Osteocyte (in vitro differentiated cells): Measurements from ENCODE around the gene UNC119. TPM values are rescaled to one million over a fixed set of nuclear protein-coding genes. Genes with fewer than 3 reads are reported as not detected.

Source experiments
- DNase-seq: peaks from one replicate; pipeline ENCODE4 v3.0.0; 2021; ENCODE audit warnings: mixed read lengths; ENCODE audit not compliant: unreplicated experiment; ENCODE audit errors: extremely low spot score
- H3K27ac Mint-ChIP-seq: one replicate; pipeline ENCODE4 v1.8.0; 2021; ENCODE audit warnings: mild to moderate bottlenecking, mixed read lengths; ENCODE audit not compliant: unreplicated experiment
- H3K27me3 Mint-ChIP-seq: one replicate; pipeline ENCODE4 v1.8.0; 2021; ENCODE audit warnings: mixed read lengths; ENCODE audit not compliant: unreplicated experiment
- H3K36me3 Mint-ChIP-seq: one replicate; pipeline ENCODE4 v1.8.0; 2021; ENCODE audit warnings: mixed read lengths; ENCODE audit not compliant: unreplicated experiment
- H3K4me1 Mint-ChIP-seq: one replicate; pipeline ENCODE4 v1.8.0; 2021; ENCODE audit warnings: mixed read lengths; ENCODE audit not compliant: unreplicated experiment
- H3K4me3 Mint-ChIP-seq: one replicate; pipeline ENCODE4 v1.8.0; 2021; ENCODE audit warnings: mild to moderate bottlenecking, moderate library complexity, mixed read lengths; ENCODE audit not compliant: unreplicated experiment
- H3K9me3 Mint-ChIP-seq: one replicate; pipeline ENCODE4 v1.8.0; 2021; ENCODE audit warnings: mixed read lengths; ENCODE audit not compliant: unreplicated experiment
- total RNA-seq: library from RNA; stranded (reverse); gene quantifications from 2 replicates; pipeline ENCODE4 v1.2.1, GENCODE V29; 2021
- TF ChIP-seq, protein P1 (sequence below): fragments of 200-600 bp; sonication (generic); IDR thresholded peaks from 2 replicates; pipeline ENCODE4 v1.5.0; 2021; ENCODE audit warnings: antibody characterized with exemption, mild to moderate bottlenecking, moderate library complexity

The UNC119 gene
- total RNA-seq, 1 donor from 2014 or later = 34.9 TPM

DNA sequence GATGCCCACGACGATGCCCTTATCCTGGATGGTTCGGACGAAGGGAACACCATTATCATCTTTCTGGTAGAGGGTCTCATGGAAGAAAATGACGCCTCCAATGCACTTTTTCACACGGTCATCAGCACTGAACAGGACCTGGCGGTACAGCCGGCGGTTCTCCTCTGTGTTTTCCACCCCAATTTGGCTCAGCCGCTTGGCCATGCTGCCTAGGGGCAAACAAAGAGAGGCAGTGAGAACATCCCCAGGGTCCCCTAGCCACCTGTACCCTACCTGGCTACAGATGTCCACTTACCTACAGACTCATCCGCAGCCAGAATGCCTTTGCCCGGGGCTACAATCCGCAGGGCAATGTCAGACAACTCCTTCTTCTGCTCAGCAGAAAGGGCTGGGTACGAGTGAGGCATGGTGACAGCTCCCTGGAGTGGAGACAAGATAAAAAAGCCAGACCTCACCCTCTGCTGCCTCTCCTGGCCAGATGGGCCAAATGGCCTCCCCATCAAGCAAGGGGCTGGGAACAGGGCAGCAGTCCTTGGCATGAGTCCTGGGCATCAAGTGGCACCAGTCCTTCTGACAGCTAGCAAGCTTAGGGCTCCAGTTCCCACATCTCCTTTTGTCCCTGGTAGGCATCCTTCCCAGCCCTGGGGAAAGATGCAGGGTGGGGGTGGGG lies 22.8 kb upstream of the UNC119 start:
- H3K36me3 Mint-ChIP-seq = peaks cover 4% of the 10 kb centered on the region
- TF ChIP-seq, protein P1, sequence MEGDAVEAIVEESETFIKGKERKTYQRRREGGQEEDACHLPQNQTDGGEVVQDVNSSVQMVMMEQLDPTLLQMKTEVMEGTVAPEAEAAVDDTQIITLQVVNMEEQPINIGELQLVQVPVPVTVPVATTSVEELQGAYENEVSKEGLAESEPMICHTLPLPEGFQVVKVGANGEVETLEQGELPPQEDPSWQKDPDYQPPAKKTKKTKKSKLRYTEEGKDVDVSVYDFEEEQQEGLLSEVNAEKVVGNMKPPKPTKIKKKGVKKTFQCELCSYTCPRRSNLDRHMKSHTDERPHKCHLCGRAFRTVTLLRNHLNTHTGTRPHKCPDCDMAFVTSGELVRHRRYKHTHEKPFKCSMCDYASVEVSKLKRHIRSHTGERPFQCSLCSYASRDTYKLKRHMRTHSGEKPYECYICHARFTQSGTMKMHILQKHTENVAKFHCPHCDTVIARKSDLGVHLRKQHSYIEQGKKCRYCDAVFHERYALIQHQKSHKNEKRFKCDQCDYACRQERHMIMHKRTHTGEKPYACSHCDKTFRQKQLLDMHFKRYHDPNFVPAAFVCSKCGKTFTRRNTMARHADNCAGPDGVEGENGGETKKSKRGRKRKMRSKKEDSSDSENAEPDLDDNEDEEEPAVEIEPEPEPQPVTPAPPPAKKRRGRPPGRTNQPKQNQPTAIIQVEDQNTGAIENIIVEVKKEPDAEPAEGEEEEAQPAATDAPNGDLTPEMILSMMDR = no peak
- H3K27me3 Mint-ChIP-seq = no peaks in the 10 kb centered on the region
- no peaks in the 10 kb centered on the region for H3K9me3 Mint-ChIP-seq
- H3K4me3 Mint-ChIP-seq = no peak overlapping the region
- H3K27ac Mint-ChIP-seq = no peak overlapping the region
- no peak for DNase-seq
- H3K4me1 Mint-ChIP-seq = peaks cover 25% of the 10 kb centered on the region

DNA sequence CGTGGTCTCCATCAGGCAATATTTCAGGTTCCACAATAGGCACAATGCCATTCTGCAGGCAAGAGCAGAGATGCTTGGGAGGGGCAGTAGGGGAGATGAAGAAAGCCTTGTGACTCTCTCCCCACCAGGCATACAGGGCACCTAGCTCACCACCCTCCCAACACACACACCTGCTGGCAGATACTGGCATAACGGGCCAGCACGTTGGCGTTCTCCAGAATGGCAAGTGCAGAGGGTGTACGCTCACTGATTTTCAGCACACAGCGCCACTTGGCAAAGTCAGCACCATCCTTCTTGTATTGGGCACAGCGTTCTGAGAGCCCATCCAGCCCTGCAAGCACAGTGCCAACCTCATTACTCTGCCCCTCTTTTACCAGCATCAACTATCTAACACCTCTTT lies 22.1 kb upstream of the UNC119 start:
- DNase-seq = no peak
- peaks cover 33% of the 10 kb centered on the region for H3K4me1 Mint-ChIP-seq
- no peak overlapping the region for H3K27ac Mint-ChIP-seq
- no peaks in the 10 kb centered on the region for H3K27me3 Mint-ChIP-seq
- H3K36me3 Mint-ChIP-seq = peaks cover 4% of the 10 kb centered on the region
- H3K9me3 Mint-ChIP-seq = no peaks in the 10 kb centered on the region
- no peak overlapping the region for H3K4me3 Mint-ChIP-seq
- TF ChIP-seq, protein P1 = no peak

DNA sequence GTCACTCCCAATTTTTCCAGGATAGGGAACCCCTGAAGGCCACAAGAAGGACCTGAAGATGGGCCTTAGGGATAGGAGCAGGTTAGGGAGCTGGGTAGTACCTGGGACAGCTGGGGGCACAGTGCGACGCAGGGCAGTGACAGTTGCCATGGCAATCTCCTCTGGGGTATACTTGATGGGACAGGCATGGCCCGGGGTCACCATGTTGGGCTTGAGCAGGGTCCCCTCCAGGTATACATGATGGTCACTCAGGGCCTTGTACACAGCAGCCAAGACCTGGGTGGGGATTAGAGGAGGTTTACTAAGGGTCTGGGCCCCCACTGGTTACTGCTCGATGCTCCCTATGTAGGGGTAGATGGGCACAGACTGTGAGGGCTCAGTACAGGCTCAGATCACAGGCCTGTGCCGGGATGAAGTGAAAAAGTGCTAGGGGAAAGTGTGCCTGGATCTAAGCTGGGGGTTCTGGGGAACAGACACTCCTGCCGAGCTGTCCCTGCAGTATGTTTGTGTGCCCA lies 21.6 kb upstream of the UNC119 start:
- no peaks in the 10 kb centered on the region for H3K36me3 Mint-ChIP-seq
- no peak for DNase-seq
- H3K27me3 Mint-ChIP-seq = no peaks in the 10 kb centered on the region
- H3K4me3 Mint-ChIP-seq = no peak overlapping the region
- H3K9me3 Mint-ChIP-seq = no peaks in the 10 kb centered on the region
- TF ChIP-seq, protein P1 = no peak
- H3K4me1 Mint-ChIP-seq = peaks cover 36% of the 10 kb centered on the region
- no peak overlapping the region for H3K27ac Mint-ChIP-seq

DNA sequence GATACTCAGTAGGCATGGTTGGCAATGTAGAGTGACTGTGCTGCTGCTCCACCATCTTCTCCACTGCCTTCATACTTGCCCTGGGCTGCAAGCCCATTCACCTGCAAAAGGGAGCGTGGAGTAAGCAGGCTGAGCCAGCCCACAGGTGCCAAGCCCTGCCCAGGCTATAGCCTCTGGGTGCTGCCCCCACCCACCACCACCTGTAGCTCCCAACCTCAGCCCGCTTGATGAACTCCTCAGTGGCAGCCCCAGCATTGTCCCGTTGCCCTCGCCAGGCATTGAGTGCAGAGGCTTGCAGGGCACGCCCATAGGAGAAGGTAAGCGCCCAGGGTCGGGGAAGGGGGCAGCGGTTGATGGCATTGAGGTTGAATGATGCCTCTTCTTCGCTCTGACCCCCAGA lies 21.1 kb upstream of the UNC119 start:
- Mint-ChIP-seq H3K27me3 (no peaks in the 10 kb centered on the region), H3K27ac (no peak overlapping the region), H3K9me3 (no peaks in the 10 kb centered on the region), H3K4me3 (no peak overlapping the region), H3K36me3 (no peaks in the 10 kb centered on the region), H3K4me1 (peaks cover 36% of the 10 kb centered on the region)
- TF ChIP-seq, protein P1 = no peak
- no peak for DNase-seq

DNA sequence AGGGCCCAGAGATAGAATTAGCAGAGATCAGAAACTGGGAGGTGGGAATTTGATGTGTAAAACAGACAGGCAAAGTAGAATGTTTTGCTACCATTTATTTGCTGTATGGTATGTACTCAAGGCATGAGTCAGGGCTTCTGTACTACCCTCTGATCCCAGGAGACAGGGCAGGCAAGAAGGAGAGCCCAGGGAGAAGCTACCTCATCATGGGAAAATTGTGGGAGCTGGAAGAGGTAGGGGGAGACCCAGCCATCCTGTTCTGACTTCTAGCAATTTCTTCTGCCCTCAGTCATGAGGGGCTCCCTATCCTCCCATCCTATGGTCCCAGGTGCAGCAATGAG lies 20.6 kb upstream of the UNC119 start:
- no peak for DNase-seq
- Mint-ChIP-seq H3K27me3 (no peaks in the 10 kb centered on the region), H3K9me3 (no peaks in the 10 kb centered on the region), H3K4me1 (peaks cover 36% of the 10 kb centered on the region), H3K27ac (no peak overlapping the region), H3K4me3 (no peak overlapping the region), H3K36me3 (no peaks in the 10 kb centered on the region)
- TF ChIP-seq, protein P1 = no peak
